ENCODE data around the gene DZIP3. TPM values are rescaled to one million over a fixed set of nuclear protein-coding genes. Genes with fewer than 3 reads are reported as not detected.

The DZIP3 gene
- total RNA-seq, 2 donors from 2014 or later: 3.6 to 8.8 TPM

- Histone ChIP-seq H3K27me3 (no peaks in the 10 kb centered on the region), H3K36me3 (replicated peaks in 1 of 2; ENCODE audit: insufficient read depth in 1 of 2, low read depth in 2 of 2) (no peaks in the 10 kb centered on the region), H3K9me3 (no peaks in the 10 kb centered on the region), H3K27ac (no peak overlapping the region), H3K4me1 (peaks cover 9% of the 10 kb centered on the region), H3K4me3 (no peak overlapping the region)
- no peak for DNase-seq
- no peak for ATAC-seq
- TF ChIP-seq POLR2A (IDR thresholded peaks at IDR 0.05): no peak
- TF ChIP-seq, protein P1, sequence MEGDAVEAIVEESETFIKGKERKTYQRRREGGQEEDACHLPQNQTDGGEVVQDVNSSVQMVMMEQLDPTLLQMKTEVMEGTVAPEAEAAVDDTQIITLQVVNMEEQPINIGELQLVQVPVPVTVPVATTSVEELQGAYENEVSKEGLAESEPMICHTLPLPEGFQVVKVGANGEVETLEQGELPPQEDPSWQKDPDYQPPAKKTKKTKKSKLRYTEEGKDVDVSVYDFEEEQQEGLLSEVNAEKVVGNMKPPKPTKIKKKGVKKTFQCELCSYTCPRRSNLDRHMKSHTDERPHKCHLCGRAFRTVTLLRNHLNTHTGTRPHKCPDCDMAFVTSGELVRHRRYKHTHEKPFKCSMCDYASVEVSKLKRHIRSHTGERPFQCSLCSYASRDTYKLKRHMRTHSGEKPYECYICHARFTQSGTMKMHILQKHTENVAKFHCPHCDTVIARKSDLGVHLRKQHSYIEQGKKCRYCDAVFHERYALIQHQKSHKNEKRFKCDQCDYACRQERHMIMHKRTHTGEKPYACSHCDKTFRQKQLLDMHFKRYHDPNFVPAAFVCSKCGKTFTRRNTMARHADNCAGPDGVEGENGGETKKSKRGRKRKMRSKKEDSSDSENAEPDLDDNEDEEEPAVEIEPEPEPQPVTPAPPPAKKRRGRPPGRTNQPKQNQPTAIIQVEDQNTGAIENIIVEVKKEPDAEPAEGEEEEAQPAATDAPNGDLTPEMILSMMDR (IDR thresholded peaks at IDR 0.05): no peak
- 56 to 100% methylated on average over 1 of the region's 1 CpG for WGBS, 2 donors
- intact Hi-C loops (cut with DNase I): no loop called here
These were observed 133.2 kb downstream of the DZIP3 start for GRCh38 chr3:108722724-108723123.

- ATAC-seq: no peak
- Histone ChIP-seq H3K9me3 (no peaks in the 10 kb centered on the region), H3K36me3 (replicated peaks in 1 of 2; ENCODE audit: insufficient read depth in 1 of 2, low read depth in 2 of 2) (no peaks in the 10 kb centered on the region), H3K27me3 (no peaks in the 10 kb centered on the region), H3K4me3 (no peak overlapping the region), H3K4me1 (peaks cover 7% of the 10 kb centered on the region), H3K27ac (no peak overlapping the region)
- intact Hi-C loops (cut with DNase I): no loop called here
- TF ChIP-seq POLR2A (IDR thresholded peaks at IDR 0.05): no peak
- TF ChIP-seq, protein P1 (IDR thresholded peaks at IDR 0.05): no peak
- 60 to 83% methylated on average over 4 of the region's 4 CpGs for whole genome bisulfite sequencing, 2 donors
- no peak for DNase-seq
These were observed 134.6 kb downstream of the DZIP3 start for GRCh38 chr3:108724101-108724500.

DNA sequence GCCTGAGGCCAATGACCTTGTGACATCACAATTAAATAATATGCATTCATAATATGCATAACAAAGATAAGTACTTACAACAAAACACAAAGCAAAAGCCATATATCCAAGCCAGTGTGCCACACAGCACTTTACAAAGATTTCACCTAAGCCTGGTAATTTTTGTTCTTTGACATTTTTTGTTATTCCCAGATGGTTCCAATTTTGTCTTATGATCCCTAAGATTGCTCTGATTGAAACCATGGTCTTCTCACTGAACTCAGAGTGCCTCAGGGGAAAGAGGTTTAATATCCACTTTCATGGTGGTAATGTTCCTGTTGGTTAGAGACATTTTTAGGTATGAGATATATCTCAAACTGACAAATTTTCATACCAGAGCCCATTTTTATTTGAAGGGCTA, 138.6 kb downstream of the DZIP3 start:
- intact Hi-C loops (cut with DNase I): no loop called here
- Histone ChIP-seq H3K27ac (no peak overlapping the region), H3K36me3 (replicated peaks in 1 of 2; ENCODE audit: insufficient read depth in 1 of 2, low read depth in 2 of 2) (no peaks in the 10 kb centered on the region), H3K9me3 (no peaks in the 10 kb centered on the region), H3K4me3 (no peak overlapping the region), H3K4me1 (peaks cover 7% of the 10 kb centered on the region), H3K27me3 (no peaks in the 10 kb centered on the region)
- no peak for TF ChIP-seq POLR2A (IDR thresholded peaks at IDR 0.05)
- TF ChIP-seq, protein P1 (IDR thresholded peaks at IDR 0.05): no peak
- ATAC-seq: no peak
- no peak for DNase-seq

DNA sequence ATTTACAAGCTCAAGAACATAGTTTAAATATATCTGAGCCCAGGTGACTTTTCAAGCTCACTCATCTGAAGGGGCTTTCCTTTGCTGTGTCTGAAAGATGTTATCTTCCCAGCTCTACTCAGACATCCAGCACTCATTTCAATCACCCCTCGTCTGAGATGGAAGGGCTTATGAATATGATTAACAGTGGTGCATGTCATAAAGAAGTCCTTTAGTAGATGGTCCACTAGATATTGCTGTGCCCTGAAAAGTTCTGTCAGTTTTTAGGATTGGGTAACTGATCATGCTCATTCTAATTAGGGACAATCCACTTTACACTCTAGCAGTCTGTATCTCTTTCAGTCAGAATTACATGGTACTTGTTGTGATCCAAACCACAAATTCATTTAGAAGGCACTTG, 139.4 kb downstream of the DZIP3 start:
- no peak overlapping the region for H3K27ac ChIP-seq
- WGBS, 2 donors: 15 to 22% methylated on average over 1 of the region's 1 CpG
- DNase-seq (no peak), ATAC-seq (no peak)
- no peaks in the 10 kb centered on the region for H3K9me3 ChIP-seq
- intact Hi-C loops (cut with DNase I): no loop called here
- H3K27me3 ChIP-seq: no peaks in the 10 kb centered on the region
- TF ChIP-seq, protein P1 (IDR thresholded peaks at IDR 0.05): no peak
- no peak for TF ChIP-seq POLR2A (IDR thresholded peaks at IDR 0.05)
- H3K36me3 ChIP-seq (replicated peaks in 1 of 2; ENCODE audit: insufficient read depth in 1 of 2, low read depth in 2 of 2): no peaks in the 10 kb centered on the region
- peaks cover 7% of the 10 kb centered on the region for H3K4me1 ChIP-seq
- no peak overlapping the region for H3K4me3 ChIP-seq

- H3K36me3 ChIP-seq (replicated peaks in 1 of 2; ENCODE audit: insufficient read depth in 1 of 2, low read depth in 2 of 2): no peaks in the 10 kb centered on the region
- no peak overlapping the region for H3K4me3 ChIP-seq
- WGBS, 2 donors: 83 to 85% methylated on average over 6 of the region's 6 CpGs
- intact Hi-C loops (cut with DNase I): no loop called here
- no peak overlapping the region for H3K27ac ChIP-seq
- no peaks in the 10 kb centered on the region for H3K4me1 ChIP-seq
- H3K9me3 ChIP-seq: no peaks in the 10 kb centered on the region
- DNase-seq: no peak
- no peak for TF ChIP-seq POLR2A (IDR thresholded peaks at IDR 0.05)
- no peaks in the 10 kb centered on the region for H3K27me3 ChIP-seq
- no peak for ATAC-seq
These were observed 147.3 kb downstream of the DZIP3 start for GRCh38 chr3:108736821-108737220.

Measured in body of pancreas (tissue), 4 donors.